ENCODE measurements around the gene SLC39A7. TPM values are rescaled to one million over a fixed set of nuclear protein-coding genes. Genes with fewer than 3 reads are reported as not detected.

The SLC39A7 gene
- total RNA-seq, 1 experiment from 2014 or later: 459 TPM

DNA sequence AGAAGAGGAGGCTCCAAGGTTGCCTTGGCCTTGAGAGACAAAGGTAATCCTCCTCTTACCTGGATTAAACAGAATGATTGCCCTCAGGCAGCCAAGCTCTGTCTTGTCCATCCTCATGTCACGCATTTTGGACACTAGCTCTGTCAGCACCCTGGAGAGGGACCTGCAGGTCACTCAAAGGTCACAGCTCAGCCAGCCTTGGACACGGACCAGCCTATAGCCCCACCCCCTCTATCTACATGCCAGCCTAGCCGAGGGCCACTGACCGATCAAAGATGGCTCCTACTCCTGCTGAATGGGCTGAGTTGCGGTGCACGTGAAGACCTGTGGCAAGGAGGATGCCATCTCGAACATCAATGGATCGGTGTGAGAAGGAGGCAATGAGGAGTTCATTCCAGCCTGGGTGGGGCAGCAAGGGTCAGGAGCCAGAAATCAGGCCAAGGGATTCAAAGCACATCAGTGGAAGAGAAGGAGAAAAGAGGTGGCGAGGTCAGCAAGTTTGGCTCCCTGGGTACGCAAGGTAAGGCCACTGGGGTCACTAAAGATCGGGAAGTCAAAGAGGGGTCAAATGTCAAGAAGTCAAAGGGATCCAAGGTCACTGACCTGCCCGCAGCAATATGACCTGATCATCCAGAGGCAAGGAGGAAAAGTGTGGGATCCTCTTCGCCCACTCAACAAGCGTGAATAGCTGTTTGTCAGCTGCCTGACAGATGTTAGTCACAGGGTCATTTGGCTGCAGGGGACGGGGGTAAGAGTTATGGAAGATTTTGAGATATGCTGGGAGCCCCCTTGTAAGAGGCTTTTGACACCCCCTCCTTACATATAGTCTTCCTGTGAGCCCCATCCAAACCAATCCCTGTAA, 5.1 kb upstream of the SLC39A7 start:
- DNase-seq: no peak
- no peaks in the 10 kb centered on the region for H3K27me3 ChIP-seq
- H3K9me3 ChIP-seq: no peaks in the 10 kb centered on the region
- H3K36me3 ChIP-seq: peaks cover 59% of the 10 kb centered on the region
- H3K4me3 ChIP-seq: no peak overlapping the region

- Histone ChIP-seq H3K27me3 (no peaks in the 10 kb centered on the region), H3K9me3 (no peaks in the 10 kb centered on the region), H3K36me3 (peaks cover 76% of the 10 kb centered on the region), H3K4me3 (no peak overlapping the region)
- DNase-seq: peak; percentile 74
Measured at GRCh38 chr6:33197431-33198048, 3.1 kb upstream of the SLC39A7 start.

- DNase-seq: no peak
- Histone ChIP-seq H3K4me3 (no peak overlapping the region), H3K9me3 (no peaks in the 10 kb centered on the region), H3K36me3 (peaks cover 84% of the 10 kb centered on the region), H3K27me3 (no peaks in the 10 kb centered on the region)
Measured at GRCh38 chr6:33198159-33198852, 2.4 kb upstream of the SLC39A7 start.

DNA sequence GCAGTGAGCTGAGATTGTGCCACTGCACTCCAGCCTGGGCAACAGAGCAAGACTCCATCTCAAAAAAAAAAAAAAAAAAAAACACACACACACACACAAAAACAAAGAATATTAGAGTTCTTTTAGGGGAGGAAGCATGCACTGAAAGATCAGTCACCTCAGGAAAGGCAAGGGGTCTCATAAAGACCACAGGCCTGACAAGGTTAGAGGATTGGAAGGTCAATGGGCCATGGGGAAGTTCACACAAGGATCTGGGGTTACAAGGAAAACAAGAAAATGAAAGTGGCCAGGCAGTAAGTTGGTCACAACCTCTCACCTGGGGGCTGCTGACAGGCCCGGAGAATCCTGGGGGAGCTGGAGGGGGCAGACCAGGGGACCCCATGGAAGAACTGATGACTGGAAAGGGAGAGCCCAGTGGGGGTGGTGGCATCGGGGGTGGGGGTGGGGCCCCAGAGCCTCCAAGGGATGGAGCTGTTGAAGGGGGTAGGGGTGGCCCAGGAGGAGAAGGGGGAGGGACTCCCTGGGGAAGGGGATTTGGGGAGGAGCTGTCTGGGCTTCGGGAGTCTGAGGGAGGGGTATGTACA, 1.7 kb upstream of the SLC39A7 start:
- H3K27me3 ChIP-seq: no peaks in the 10 kb centered on the region
- H3K9me3 ChIP-seq: no peaks in the 10 kb centered on the region
- H3K4me3 ChIP-seq: peak overlapping the region; percentile 96
- no peak for DNase-seq
- H3K36me3 ChIP-seq: peaks cover 86% of the 10 kb centered on the region

DNA sequence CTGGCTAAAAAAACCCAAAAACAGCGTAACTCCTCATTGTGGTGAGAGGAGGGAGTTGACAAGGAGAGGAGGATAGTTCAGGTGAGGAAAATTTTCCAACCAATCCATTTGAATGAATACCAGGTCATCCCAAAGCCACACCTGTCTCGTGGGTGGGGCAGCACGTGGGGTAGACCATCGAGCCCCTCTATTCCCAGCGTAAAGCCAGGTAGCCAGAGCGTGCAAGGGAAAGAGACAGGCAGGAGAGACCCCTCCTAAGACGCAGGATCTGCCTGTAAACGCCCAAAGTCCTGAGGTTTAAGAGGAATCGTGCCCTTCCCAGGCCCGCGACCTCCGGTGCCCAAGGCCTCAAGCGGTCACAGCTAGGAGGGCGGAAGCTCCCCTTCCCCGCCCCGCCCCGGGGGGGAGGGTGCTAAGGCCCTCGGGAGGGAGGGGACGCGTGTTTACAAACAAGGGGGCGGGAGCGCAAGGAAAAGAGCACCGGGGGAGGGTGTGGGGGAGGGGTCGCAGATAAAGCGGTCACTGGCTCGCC, 914 bp upstream of the SLC39A7 start:
- H3K27me3 ChIP-seq: no peaks in the 10 kb centered on the region
- H3K9me3 ChIP-seq: no peaks in the 10 kb centered on the region
- H3K4me3 ChIP-seq: peak overlapping the region; percentile 96
- H3K36me3 ChIP-seq: peaks cover 86% of the 10 kb centered on the region
- DNase-seq: peak; percentile 98

DNA sequence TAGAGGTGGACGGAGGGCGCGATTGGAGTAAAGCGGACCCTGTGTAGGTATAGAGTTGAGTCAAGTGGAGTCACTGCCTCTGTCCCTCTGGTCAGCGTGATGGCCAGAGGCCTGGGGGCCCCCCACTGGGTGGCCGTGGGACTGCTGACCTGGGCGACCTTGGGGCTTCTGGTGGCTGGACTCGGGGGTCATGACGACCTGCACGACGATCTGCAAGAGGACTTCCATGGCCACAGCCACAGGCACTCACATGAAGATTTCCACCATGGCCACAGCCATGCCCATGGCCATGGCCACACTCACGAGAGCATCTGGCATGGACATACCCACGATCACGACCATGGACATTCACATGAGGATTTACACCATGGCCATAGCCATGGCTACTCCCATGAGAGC, 479 bp downstream of the SLC39A7 start:
- peak overlapping the region; percentile 96 for H3K4me3 ChIP-seq
- peaks cover 81% of the 10 kb centered on the region for H3K36me3 ChIP-seq
- no peaks in the 10 kb centered on the region for H3K9me3 ChIP-seq
- H3K27me3 ChIP-seq: no peaks in the 10 kb centered on the region
- peak; percentile 56 for DNase-seq

DNA sequence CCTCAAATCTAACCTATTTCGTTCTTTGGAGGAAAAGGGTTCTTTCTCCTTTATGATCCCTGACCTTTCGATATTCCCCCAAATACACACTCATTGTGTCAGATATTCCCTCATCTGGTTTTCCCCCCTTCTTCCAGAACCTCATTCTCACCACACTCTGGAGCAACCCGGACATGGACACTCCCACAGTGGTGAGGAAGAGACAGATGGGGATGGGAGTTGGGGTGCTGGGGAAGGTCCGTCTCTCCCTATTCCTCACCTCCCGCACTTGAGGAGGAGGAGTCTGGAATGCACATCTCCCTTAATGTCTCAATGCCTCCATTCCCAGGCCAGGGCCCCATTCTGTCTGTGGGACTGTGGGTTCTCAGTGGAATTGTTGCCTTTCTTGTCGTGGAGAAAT, 1.3 kb downstream of the SLC39A7 start:
- DNase-seq: no peak
- Histone ChIP-seq H3K27me3 (no peaks in the 10 kb centered on the region), H3K4me3 (peak overlapping the region; percentile 96), H3K36me3 (peaks cover 74% of the 10 kb centered on the region), H3K9me3 (no peaks in the 10 kb centered on the region)

- peaks cover 65% of the 10 kb centered on the region for H3K36me3 ChIP-seq
- no peak for DNase-seq
- H3K9me3 ChIP-seq: no peaks in the 10 kb centered on the region
- no peaks in the 10 kb centered on the region for H3K27me3 ChIP-seq
- no peak overlapping the region for H3K4me3 ChIP-seq
Measured at GRCh38 chr6:33202799-33203198, 2.1 kb downstream of the SLC39A7 start.

- peaks cover 61% of the 10 kb centered on the region for H3K36me3 ChIP-seq
- H3K27me3 ChIP-seq: no peaks in the 10 kb centered on the region
- DNase-seq: no peak
- H3K9me3 ChIP-seq: no peaks in the 10 kb centered on the region
- no peak overlapping the region for H3K4me3 ChIP-seq
Measured at GRCh38 chr6:33203443-33204164, 2.9 kb downstream of the SLC39A7 start.

- peaks cover 65% of the 10 kb centered on the region for H3K36me3 ChIP-seq
- no peak for DNase-seq
- no peaks in the 10 kb centered on the region for H3K27me3 ChIP-seq
- no peaks in the 10 kb centered on the region for H3K9me3 ChIP-seq
- no peak overlapping the region for H3K4me3 ChIP-seq
Measured at GRCh38 chr6:33204165-33204414, 3.4 kb downstream of the SLC39A7 start.

DNA sequence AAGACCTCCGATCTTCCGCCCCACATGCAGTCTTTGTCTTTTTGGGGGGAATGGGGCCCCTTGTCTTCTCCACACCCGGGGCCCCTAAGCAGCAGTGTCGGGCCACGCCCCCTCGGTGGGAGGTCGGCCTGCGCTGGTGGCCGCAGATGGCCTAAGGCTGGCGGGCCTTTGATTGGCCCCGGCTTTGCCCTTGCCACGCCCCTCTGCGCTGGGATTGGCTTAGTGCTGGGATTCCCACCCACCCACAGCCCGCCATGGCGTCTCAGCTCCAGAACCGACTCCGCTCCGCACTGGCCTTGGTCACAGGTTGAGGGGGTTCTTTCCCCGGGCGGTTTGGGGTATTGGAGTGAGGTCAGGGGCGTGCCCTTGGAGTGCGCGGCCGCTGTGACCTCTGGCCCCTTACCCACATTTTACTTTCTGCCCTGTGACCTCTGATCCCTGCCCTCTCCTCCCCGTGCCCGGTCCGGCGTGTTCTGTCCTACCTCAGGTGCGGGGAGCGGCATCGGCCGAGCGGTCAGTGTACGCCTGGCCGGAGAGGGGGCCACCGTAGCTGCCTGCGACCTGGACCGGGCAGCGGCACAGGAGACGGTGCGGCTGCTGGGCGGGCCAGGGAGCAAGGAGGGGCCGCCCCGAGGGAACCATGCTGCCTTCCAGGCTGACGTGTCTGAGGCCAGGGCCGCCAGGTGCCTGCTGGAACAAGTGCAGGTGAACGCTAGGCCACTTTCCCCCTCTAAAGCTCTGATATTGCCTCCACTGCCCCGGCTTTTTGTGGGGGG, 3.9 kb downstream of the SLC39A7 start, which contains the start of gene HSD17B8:
Gene HSD17B8 (plus strand): TSS at position 241 of the 776 bp plus-strand sequence. CDS start 14 bp downstream, at position 255.
- H3K27me3 ChIP-seq: no peaks in the 10 kb centered on the region
- no peak within 1 kb of the TSS for H3K4me3 ChIP-seq
- no peaks in the 10 kb centered on the region for H3K9me3 ChIP-seq
- DNase-seq: no peak
- H3K36me3 ChIP-seq: peaks cover 67% of the 10 kb centered on the region

DNA sequence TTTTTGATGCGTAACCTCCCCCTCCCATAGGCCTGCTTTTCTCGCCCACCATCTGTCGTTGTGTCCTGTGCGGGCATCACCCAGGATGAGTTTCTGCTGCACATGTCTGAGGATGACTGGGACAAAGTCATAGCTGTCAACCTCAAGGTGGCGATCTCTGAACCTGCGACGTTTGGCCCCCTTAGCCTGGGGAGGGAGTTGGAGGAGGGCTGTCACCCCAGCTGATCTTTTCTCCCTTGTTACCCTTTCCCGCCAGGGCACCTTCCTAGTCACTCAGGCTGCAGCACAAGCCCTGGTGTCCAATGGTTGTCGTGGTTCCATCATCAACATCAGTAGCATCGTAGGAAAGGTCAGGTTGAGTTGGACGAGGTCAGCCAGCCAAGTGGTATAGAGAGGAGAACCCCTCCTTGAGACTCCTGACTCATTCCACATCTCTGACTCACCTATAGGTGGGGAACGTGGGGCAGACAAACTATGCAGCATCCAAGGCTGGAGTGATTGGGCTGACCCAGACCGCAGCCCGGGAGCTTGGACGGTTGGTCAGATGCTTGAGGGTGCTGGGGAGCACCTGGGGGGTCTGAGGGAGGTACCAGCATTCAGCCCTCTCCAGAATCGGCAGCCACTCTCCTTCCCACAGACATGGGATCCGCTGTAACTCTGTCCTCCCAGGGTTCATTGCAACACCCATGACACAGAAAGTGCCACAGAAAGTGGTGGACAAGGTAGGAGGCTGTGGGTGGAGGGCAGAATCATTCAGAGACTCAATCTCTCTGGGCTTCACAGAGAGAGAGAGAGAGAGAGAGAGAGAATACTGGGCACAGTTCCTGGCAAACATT, 4.7 kb downstream of the SLC39A7 start:
- no peaks in the 10 kb centered on the region for H3K9me3 ChIP-seq
- DNase-seq: peak; percentile 58
- peaks cover 70% of the 10 kb centered on the region for H3K36me3 ChIP-seq
- no peaks in the 10 kb centered on the region for H3K27me3 ChIP-seq
- H3K4me3 ChIP-seq: no peak overlapping the region

DNA sequence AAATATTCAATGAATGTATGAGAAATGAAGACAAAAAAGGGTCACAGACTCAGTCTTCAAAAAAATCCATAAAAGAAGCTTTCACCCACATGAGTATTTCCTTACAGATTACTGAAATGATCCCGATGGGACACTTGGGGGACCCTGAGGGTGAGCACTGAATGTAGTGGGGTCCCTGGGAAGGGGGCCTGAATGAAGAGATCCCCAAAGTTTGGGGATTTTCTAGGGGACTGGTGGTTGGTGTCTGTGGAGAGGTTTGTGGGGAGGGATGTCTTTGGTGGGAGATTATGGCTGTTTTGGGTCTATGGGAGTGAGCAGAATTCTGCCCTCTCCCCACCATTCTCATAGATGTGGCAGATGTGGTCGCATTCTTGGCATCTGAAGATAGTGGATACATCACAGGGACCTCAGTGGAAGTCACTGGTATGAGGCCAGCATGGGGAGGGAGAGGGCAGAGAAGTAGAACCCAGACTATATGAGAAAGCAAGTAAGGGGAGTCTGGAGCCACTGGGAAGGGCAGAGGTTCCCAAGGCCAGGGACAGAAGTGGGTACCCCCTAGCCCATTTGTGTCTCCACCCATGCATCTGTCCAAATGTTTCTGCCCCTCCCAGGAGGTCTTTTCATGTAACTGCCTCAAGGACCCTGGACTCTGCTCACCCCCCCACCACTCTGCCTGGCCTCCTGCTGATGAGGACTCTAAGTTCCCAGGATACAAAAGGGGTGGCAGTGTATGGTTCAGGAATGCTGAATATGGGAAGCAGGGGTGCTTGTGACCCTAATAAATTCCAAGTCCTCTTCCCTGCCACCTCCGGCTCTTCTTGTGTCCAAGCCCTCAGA, 5.6 kb downstream of the SLC39A7 start:
- peak overlapping the region; percentile 98 for H3K4me3 ChIP-seq
- H3K36me3 ChIP-seq: peaks cover 72% of the 10 kb centered on the region
- no peak for DNase-seq
- no peaks in the 10 kb centered on the region for H3K9me3 ChIP-seq
- no peaks in the 10 kb centered on the region for H3K27me3 ChIP-seq

- Histone ChIP-seq H3K4me3 (peak overlapping the region; percentile 98), H3K27me3 (no peaks in the 10 kb centered on the region), H3K9me3 (no peaks in the 10 kb centered on the region), H3K36me3 (peaks cover 64% of the 10 kb centered on the region)
- peak; percentile 78 for DNase-seq
Measured at GRCh38 chr6:33206864-33207551, 6.3 kb downstream of the SLC39A7 start.
